K562 (cell line): ENCODE results near the gene PLEKHM3. TPM values are rescaled to one million over a fixed set of nuclear protein-coding genes. Genes with fewer than 3 reads are reported as not detected.

Experiments
- ATAC-seq: fragments of 200-7000 bp; cut with Tn5 transposase; 3 replicates; pipeline ENCODE4 v1.9.1; 2020; ENCODE audit warnings: moderate library complexity
- BruUV-seq: library from RNA; stranded (reverse); fragments of 400-500 nt; replicated peaks from 2 replicates; lab custom pipeline; 2021; lab: Mats Ljungman, UMichigan
- CTCF ChIA-PET: fragments of 300-600 bp; formaldehyde crosslinking; extraction: SDS; loops from one replicate; lab custom pipeline; 2021; ENCODE audit warnings: low intra/inter-chr PET ratio; lab: Yijun Ruan, JAX
- POLR2A ChIA-PET: fragments of 300-600, 350-650 bp; sonication (Branson Sonifier 250); formaldehyde crosslinking; extraction: SDS; loops from one replicate; lab custom pipeline; 2021; ENCODE audit warnings: antibody characterized with exemption, inconsistent platforms; lab: Yijun Ruan, JAX
- DNase-seq, 4 experiments: peaks; one replicate each; pipeline versions ENCODE4 v3.0.0 to v3.0.0-alpha.2; 2011 to 2018; ENCODE audit warnings: low spot score in 3 of 4, mixed read lengths in 3 of 4; ENCODE audit errors: extremely low read depth in 1 of 4
- FAIRE-seq: peaks from 2 replicates; lab custom pipeline; 2011; peaks lifted over from hg19 to GRCh38; lab: Jason Lieb, UNC
- H2AFZ ChIP-seq: 2 replicates; pipeline ENCODE4 v1.6.0; 2011; ENCODE audit warnings: low read depth, low read length, control low read depth, inconsistent platforms
- H3K27ac ChIP-seq: fragments of 200-600 bp; 3 replicates; pipeline ENCODE4 v1.8.0; 2011; ENCODE audit warnings: low read depth, mild to moderate bottlenecking, control low read depth, inconsistent platforms, low read length, moderate library complexity, mixed read lengths; ENCODE audit errors: extremely low read depth
- H3K27me3 ChIP-seq, 2 experiments: fragments of 300-600 bp in 1 of 2; 2 replicates in 1 of 2; 3 replicates in 1 of 2; pipeline versions ENCODE4 v1.6.0 to v1.8.0; 2011; ENCODE audit warnings: inconsistent platforms in 2 of 2, low read length in 2 of 2, mild to moderate bottlenecking in 1 of 2, mixed read lengths in 1 of 2, moderate library complexity in 1 of 2; ENCODE audit not compliant: control insufficient read depth in 2 of 2, insufficient read depth in 2 of 2
- H3K36me3 ChIP-seq: fragments of 300-600 bp; 3 replicates; pipeline ENCODE4 v1.8.0; 2011; ENCODE audit warnings: mild to moderate bottlenecking, low read length, inconsistent platforms; ENCODE audit not compliant: control insufficient read depth, insufficient read depth
- H3K4me1 ChIP-seq, 2 experiments: fragments of 200-600 bp in 1 of 2; replicated peaks in 1 of 2; 2 replicates in 1 of 2; 3 replicates in 1 of 2; pipeline versions ENCODE4 v1.5.1 to v1.8.0; 2011; ENCODE audit warnings: inconsistent platforms in 2 of 2, low read length in 2 of 2, mild to moderate bottlenecking in 1 of 2, mixed read lengths in 1 of 2, moderate library complexity in 1 of 2; ENCODE audit not compliant: control insufficient read depth in 2 of 2, insufficient read depth in 2 of 2
- H3K4me2 ChIP-seq: 2 replicates; pipeline ENCODE4 v1.6.1; 2011; ENCODE audit warnings: low read length, control low read depth, inconsistent platforms, mixed read lengths; ENCODE audit not compliant: insufficient read depth
- H3K4me3 ChIP-seq: fragments of 200-600 bp; sonication (generic), shearing (Covaris generic); 2 replicates; pipeline ENCODE4 v1.5.1; 2016; ENCODE audit warnings: control low read depth, inconsistent platforms
- H3K79me2 ChIP-seq: fragments of 200-600 bp; 3 replicates; pipeline ENCODE4 v1.8.0; 2011; ENCODE audit warnings: low read length, inconsistent platforms; ENCODE audit not compliant: control insufficient read depth, insufficient read depth
- H3K9ac ChIP-seq, 2 experiments: 2 replicates each; pipeline versions ENCODE4 v1.6.0 to v1.6.1; 2011; ENCODE audit warnings: low read depth in 2 of 2, low read length in 2 of 2, control low read depth in 1 of 2, inconsistent platforms in 1 of 2, mild to moderate bottlenecking in 1 of 2, mixed read lengths in 1 of 2; ENCODE audit not compliant: insufficient read depth in 1 of 2
- H3K9me1 ChIP-seq: one replicate; pipeline ENCODE4 v1.6.0; 2011; ENCODE audit warnings: inconsistent platforms, mild to moderate bottlenecking, low read length, moderate library complexity; ENCODE audit not compliant: control insufficient read depth, insufficient read depth
- H3K9me3 ChIP-seq: replicated peaks from 2 replicates; pipeline ENCODE4 v1.5.1; 2011; ENCODE audit warnings: low read depth, low read length, inconsistent platforms; ENCODE audit not compliant: control insufficient read depth, insufficient read depth
- H4K20me1 ChIP-seq: replicated peaks from 2 replicates; pipeline ENCODE4 v1.6.1; 2011; ENCODE audit warnings: low read length, inconsistent platforms, mixed read lengths; ENCODE audit not compliant: control insufficient read depth, insufficient read depth
- PRMT5 ChIP-seq: sonication (generic); formaldehyde crosslinking; IDR thresholded peaks from 2 replicates; pipeline ENCODE4 v1.5.0; 2020; ENCODE audit warnings: missing genetic modification reagents
- ZNF398 ChIP-seq: fragments of 250-450 bp; sonication (Bioruptor Pico); IDR thresholded peaks from 2 replicates; pipeline ENCODE4 v1.8.0; 2021; ENCODE audit warnings: moderate library complexity, mild to moderate bottlenecking, inconsistent platforms
- WGBS: fragments of 100-300 bp; shearing (Covaris generic); methylation state at CpG from one replicate; pipeline ENCODE4 v1.1.6; 2016; ENCODE audit warnings: low coverage, mixed read lengths; ENCODE audit not compliant: insufficient coverage; ENCODE audit errors: missing lambda C conversion rate; 5-methylcytosine and 5-hydroxymethylcytosine counted together
- in situ Hi-C: fragments of 300-500 bp; cut with MboI; formaldehyde crosslinking; loops from 4 replicates; pipeline ENCODE4 v1.15.0; 2018; ENCODE audit warnings: inconsistent platforms, mixed read lengths
- intact Hi-C: fragments of 100-400 bp; cut with micrococcal nuclease; formaldehyde crosslinking; loops from 2 replicates; pipeline ENCODE4 v1.14.2; 2022
- polyA plus RNA-seq, 8 experiments: library from polyadenylated mRNA; depleted of rRNA in 4 of 8; stranded (reverse) in 5 of 8; unstranded in 3 of 8; fragments of >200 nt; fragmentation: Nextera tagmentation in 2 of 8; fragmentation: Illumina TruSeq in 1 of 8; extraction: Ambion mirVana in 2 of 8; extraction: Trizol in 1 of 8; gene quantifications; 2 replicates each; pipeline versions ENCODE4 v1.2.1 to v1.2.3, GENCODE V29; 2011 to 2014; ENCODE audit warnings: inconsistent platforms in 1 of 8, missing spikeins in 1 of 8
- small RNA-seq: library from RNA; depleted of rRNA; stranded (forward); fragments of <200 nt; gene quantifications from one replicate; pipeline ENCODE3, GENCODE V24; 2014
- total RNA-seq, 7 experiments: library from RNA; depleted of rRNA in 6 of 7; stranded (reverse); fragments of >200 nt in 6 of 7; fragmentation: Illumina TruSeq in 2 of 7; extraction: Trizol in 2 of 7; gene quantifications; 2 replicates each; pipeline versions ENCODE4 v1.2.1 to v1.2.3, GENCODE V29; 2011 to 2021; ENCODE audit warnings: low replicate concordance in 1 of 7

Gene PLEKHM3
- total and polyA plus RNA-seq, 9 of the 15 experiments (the other 6 are each of a cell fraction or from before 2014, with no cell fraction given), result 0.24 to 1.6 (median 1.0) TPM

DNA sequence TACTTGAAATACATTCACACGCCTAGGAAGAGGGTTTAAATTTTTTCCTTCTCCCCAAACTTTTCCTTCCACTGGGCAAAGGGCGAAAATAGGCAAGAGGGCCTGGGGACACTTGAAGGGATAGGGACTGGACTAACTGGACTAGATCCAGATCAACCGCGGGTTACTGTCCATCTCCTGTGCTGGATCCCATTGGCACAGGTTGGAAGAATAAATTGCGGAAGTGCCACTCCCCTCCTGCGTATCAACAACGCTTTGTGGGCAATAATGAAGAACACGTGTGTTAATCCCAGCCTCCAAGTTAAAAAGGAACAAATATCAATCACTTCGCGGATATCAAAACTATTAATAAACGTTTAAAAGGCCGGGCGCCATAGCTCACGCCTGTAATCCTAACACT, 253.9 kb downstream of the PLEKHM3 start:
- Histone ChIP-seq H3K9me3 (0 out of 2 replicates have a peak, but pooled peaks cover 2% of the 10 kb centered on the region), H3K9me1 (no peaks in the 10 kb centered on the region), H3K4me3 (no peak overlapping the region), H3K4me1 (peaks cover 12 to 51% of the 10 kb centered on the region in 2 experiments; a peak in 4 of 5 replicates), H3K27me3 (no peaks in the 10 kb centered on the region), H3K36me3 (peaks cover 20% of the 10 kb centered on the region; the same call in 2 of the 3 replicates), H2AFZ (no peak overlapping the region), H3K9ac (0 out of 4 replicates have a peak overlapping the region, but pooled peaks of 1 of the 2 experiments have one; percentile 39), H3K4me2 (no peak overlapping the region), H4K20me1 (no peaks in the 10 kb centered on the region), H3K79me2 (peaks cover 30% of the 10 kb centered on the region), H3K27ac (peak overlapping the region; percentile 91; the same call in 1 of the 3 replicates)
- intact Hi-C loops (no loop called here), in situ Hi-C loops (loop anchor here (5.0 kb wide), 1 partner anchor 56 kb away; no protein-coding TSS in a partner anchor)
- POLR2A ChIA-PET, result interaction anchor here (0.8 kb wide), 1 partner anchor 17 kb away, joined by 3 read pairs; no protein-coding TSS in a partner anchor
- CTCF ChIA-PET, result no interaction called here
- DNase-seq (no peak), ATAC-seq (no peak), FAIRE-seq (no peak)
- 94% methylated on average over 14 of the region's 14 CpGs for WGBS
- TF ChIP-seq PRMT5 (CRISPR knock-in tag) (no peak), ZNF398 (CRISPR knock-in tag) (no peak)
- no TSS peak for BruUV-seq

Small RNAs within 50 kb of the gene (small RNA-seq; reads per million reads assigned to genes)
- gene RNA5SP116, result not detected
- gene RNU6-360P, result not detected

Other genes starting within 250 kb of the PLEKHM3 start
- not detected in 2 replicates for gene CRYGD, start 99.0 kb upstream of the PLEKHM3 start, total RNA-seq (2014; rRNA removed)
- not detected in 2 replicates for gene CRYGD, start 99.0 kb upstream of the PLEKHM3 start, total RNA-seq (2014; rRNA removed; fragmentation: Illumina TruSeq; extraction: Trizol)
- gene CRYGD, start 99.0 kb upstream of the PLEKHM3 start, total RNA-seq (2015; rRNA removed; fragmentation: Illumina TruSeq; extraction: Trizol), result not detected in 2 replicates
- not detected in 2 replicates for gene CRYGD, start 99.0 kb upstream of the PLEKHM3 start, total RNA-seq (2021)
- not detected in 2 replicates for gene CRYGD, start 99.0 kb upstream of the PLEKHM3 start, polyA plus RNA-seq (2011; rRNA removed)
- not detected in 2 replicates for gene CRYGD, start 99.0 kb upstream of the PLEKHM3 start, polyA plus RNA-seq (2014; fragmentation: Illumina TruSeq; extraction: Trizol)
- gene CRYGD, start 99.0 kb upstream of the PLEKHM3 start, polyA plus RNA-seq (2014; fragmentation: Nextera tagmentation; extraction: Ambion mirVana), result not detected
- not detected in 2 replicates for gene CRYGD, start 99.0 kb upstream of the PLEKHM3 start, polyA plus RNA-seq (2014; rRNA removed)
- not detected in 2 replicates for gene CRYGC, start 104.3 kb upstream of the PLEKHM3 start, total RNA-seq (2014; rRNA removed)
- not detected in 2 replicates for gene CRYGC, start 104.3 kb upstream of the PLEKHM3 start, total RNA-seq (2014; rRNA removed; fragmentation: Illumina TruSeq; extraction: Trizol)
- gene CRYGC, start 104.3 kb upstream of the PLEKHM3 start, total RNA-seq (2015; rRNA removed; fragmentation: Illumina TruSeq; extraction: Trizol), result not detected in 2 replicates
- not detected in 2 replicates for gene CRYGC, start 104.3 kb upstream of the PLEKHM3 start, total RNA-seq (2021)
- gene CRYGC, start 104.3 kb upstream of the PLEKHM3 start, polyA plus RNA-seq (2011; rRNA removed), result not detected in 2 replicates
- gene CRYGC, start 104.3 kb upstream of the PLEKHM3 start, polyA plus RNA-seq (2014; fragmentation: Illumina TruSeq; extraction: Trizol), result not detected in 2 replicates
- gene CRYGC, start 104.3 kb upstream of the PLEKHM3 start, polyA plus RNA-seq (2014; fragmentation: Nextera tagmentation; extraction: Ambion mirVana), result not detected
- gene CRYGC, start 104.3 kb upstream of the PLEKHM3 start, polyA plus RNA-seq (2014; rRNA removed), result not detected in 2 replicates
- gene CRYGB, start 120.6 kb upstream of the PLEKHM3 start, total RNA-seq (2014; rRNA removed), result not detected in 2 replicates
- not detected in 2 replicates for gene CRYGB, start 120.6 kb upstream of the PLEKHM3 start, total RNA-seq (2014; rRNA removed; fragmentation: Illumina TruSeq; extraction: Trizol)
- gene CRYGB, start 120.6 kb upstream of the PLEKHM3 start, total RNA-seq (2015; rRNA removed; fragmentation: Illumina TruSeq; extraction: Trizol), result not detected in 2 replicates
- not detected in 2 replicates for gene CRYGB, start 120.6 kb upstream of the PLEKHM3 start, total RNA-seq (2021)
- gene CRYGB, start 120.6 kb upstream of the PLEKHM3 start, polyA plus RNA-seq (2011; rRNA removed), result not detected in 2 replicates
- not detected in 2 replicates for gene CRYGB, start 120.6 kb upstream of the PLEKHM3 start, polyA plus RNA-seq (2014; fragmentation: Illumina TruSeq; extraction: Trizol)
- not detected for gene CRYGB, start 120.6 kb upstream of the PLEKHM3 start, polyA plus RNA-seq (2014; fragmentation: Nextera tagmentation; extraction: Ambion mirVana)
- not detected in 2 replicates for gene CRYGB, start 120.6 kb upstream of the PLEKHM3 start, polyA plus RNA-seq (2014; rRNA removed)
- not detected in 2 replicates for gene CRYGA, start 138.1 kb upstream of the PLEKHM3 start, total RNA-seq (2014; rRNA removed)
- not detected in 2 replicates for gene CRYGA, start 138.1 kb upstream of the PLEKHM3 start, total RNA-seq (2014; rRNA removed; fragmentation: Illumina TruSeq; extraction: Trizol)
- not detected in 2 replicates for gene CRYGA, start 138.1 kb upstream of the PLEKHM3 start, total RNA-seq (2015; rRNA removed; fragmentation: Illumina TruSeq; extraction: Trizol)
- gene CRYGA, start 138.1 kb upstream of the PLEKHM3 start, total RNA-seq (2021), result not detected in 2 replicates
- gene CRYGA, start 138.1 kb upstream of the PLEKHM3 start, polyA plus RNA-seq (2011; rRNA removed), result not detected in 2 replicates
- gene CRYGA, start 138.1 kb upstream of the PLEKHM3 start, polyA plus RNA-seq (2014; fragmentation: Illumina TruSeq; extraction: Trizol), result not detected in 2 replicates
- gene CRYGA, start 138.1 kb upstream of the PLEKHM3 start, polyA plus RNA-seq (2014; fragmentation: Nextera tagmentation; extraction: Ambion mirVana), result not detected
- gene CRYGA, start 138.1 kb upstream of the PLEKHM3 start, polyA plus RNA-seq (2014; rRNA removed), result not detected in 2 replicates
- gene C2orf80, start 164.5 kb upstream of the PLEKHM3 start, total RNA-seq (2014; rRNA removed), result not detected in 2 replicates
- not detected in 2 replicates for gene C2orf80, start 164.5 kb upstream of the PLEKHM3 start, total RNA-seq (2014; rRNA removed; fragmentation: Illumina TruSeq; extraction: Trizol)
- not detected in 2 replicates for gene C2orf80, start 164.5 kb upstream of the PLEKHM3 start, total RNA-seq (2015; rRNA removed; fragmentation: Illumina TruSeq; extraction: Trizol)
- not detected in 2 replicates for gene C2orf80, start 164.5 kb upstream of the PLEKHM3 start, total RNA-seq (2021)
- gene C2orf80, start 164.5 kb upstream of the PLEKHM3 start, polyA plus RNA-seq (2011; rRNA removed), result not detected in 2 replicates
- not detected in 2 replicates for gene C2orf80, start 164.5 kb upstream of the PLEKHM3 start, polyA plus RNA-seq (2014; fragmentation: Illumina TruSeq; extraction: Trizol)
- gene C2orf80, start 164.5 kb upstream of the PLEKHM3 start, polyA plus RNA-seq (2014; fragmentation: Nextera tagmentation; extraction: Ambion mirVana), result not detected
- gene C2orf80, start 164.5 kb upstream of the PLEKHM3 start, polyA plus RNA-seq (2014; rRNA removed), result not detected in 2 replicates
- gene IDH1, start 229.5 kb upstream of the PLEKHM3 start, total RNA-seq (2014; rRNA removed), result 61.9 and 65.9 TPM in 2 replicates
- 108 and 114 TPM in 2 replicates for gene IDH1, start 229.5 kb upstream of the PLEKHM3 start, total RNA-seq (2014; rRNA removed; fragmentation: Illumina TruSeq; extraction: Trizol)
- 94.4 and 101 TPM in 2 replicates for gene IDH1, start 229.5 kb upstream of the PLEKHM3 start, total RNA-seq (2015; rRNA removed; fragmentation: Illumina TruSeq; extraction: Trizol)
- gene IDH1, start 229.5 kb upstream of the PLEKHM3 start, total RNA-seq (2021), result 75.1 and 80.8 TPM in 2 replicates
- gene IDH1, start 229.5 kb upstream of the PLEKHM3 start, polyA plus RNA-seq (2011; rRNA removed), result 86.7 and 96.4 TPM in 2 replicates
- gene IDH1, start 229.5 kb upstream of the PLEKHM3 start, polyA plus RNA-seq (2014; fragmentation: Illumina TruSeq; extraction: Trizol), result 93.5 and 108 TPM in 2 replicates
- gene IDH1, start 229.5 kb upstream of the PLEKHM3 start, polyA plus RNA-seq (2014; fragmentation: Nextera tagmentation; extraction: Ambion mirVana), result 100 to 1,000 TPM; 135 to 194 TPM
- 92.6 and 103 TPM in 2 replicates for gene IDH1, start 229.5 kb upstream of the PLEKHM3 start, polyA plus RNA-seq (2014; rRNA removed)
- 14.4 and 14.9 TPM in 2 replicates for gene PIKFYVE, start 240.7 kb upstream of the PLEKHM3 start, total RNA-seq (2014; rRNA removed)
- 22.7 and 24.8 TPM in 2 replicates for gene PIKFYVE, start 240.7 kb upstream of the PLEKHM3 start, total RNA-seq (2014; rRNA removed; fragmentation: Illumina TruSeq; extraction: Trizol)
- gene PIKFYVE, start 240.7 kb upstream of the PLEKHM3 start, total RNA-seq (2015; rRNA removed; fragmentation: Illumina TruSeq; extraction: Trizol), result 18.9 and 19.1 TPM in 2 replicates
- gene PIKFYVE, start 240.7 kb upstream of the PLEKHM3 start, total RNA-seq (2021), result 17.1 and 19.0 TPM in 2 replicates
- 18.4 and 25.6 TPM in 2 replicates for gene PIKFYVE, start 240.7 kb upstream of the PLEKHM3 start, polyA plus RNA-seq (2011; rRNA removed)
- 14.5 and 16.7 TPM in 2 replicates for gene PIKFYVE, start 240.7 kb upstream of the PLEKHM3 start, polyA plus RNA-seq (2014; fragmentation: Illumina TruSeq; extraction: Trizol)
- gene PIKFYVE, start 240.7 kb upstream of the PLEKHM3 start, polyA plus RNA-seq (2014; fragmentation: Nextera tagmentation; extraction: Ambion mirVana), result 1 to 10 TPM; 3.6 to 3.7 TPM
- 11.5 and 11.8 TPM in 2 replicates for gene PIKFYVE, start 240.7 kb upstream of the PLEKHM3 start, polyA plus RNA-seq (2014; rRNA removed)